HG03432 (cell line): ENCODE data around the gene PLCB1.

ENCODE experiments used
- ATAC-seq: cut with Tn5 transposase; IDR thresholded peaks from one replicate; pipeline ENCODE4 v1.9.1; 2021; ENCODE audit warnings: mild to moderate bottlenecking, moderate library complexity; ENCODE audit not compliant: unreplicated experiment

The PLCB1 gene

DNA sequence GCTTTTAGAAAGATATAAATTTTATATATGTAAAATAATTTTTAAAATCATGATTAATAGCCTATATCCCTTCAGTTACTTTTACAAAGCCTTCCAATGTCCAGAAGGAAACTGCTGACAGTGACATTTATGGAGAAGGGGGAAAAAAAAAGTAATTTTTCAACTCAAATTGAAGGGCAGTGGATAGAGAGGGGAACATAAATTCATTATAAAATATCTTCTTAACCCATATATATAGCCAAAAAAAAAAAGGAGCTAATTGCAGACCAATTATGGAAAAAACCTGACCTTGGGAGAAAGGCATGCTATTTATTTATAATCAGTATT lies 392.9 kb downstream of the PLCB1 start:
- no peak for ATAC-seq

DNA sequence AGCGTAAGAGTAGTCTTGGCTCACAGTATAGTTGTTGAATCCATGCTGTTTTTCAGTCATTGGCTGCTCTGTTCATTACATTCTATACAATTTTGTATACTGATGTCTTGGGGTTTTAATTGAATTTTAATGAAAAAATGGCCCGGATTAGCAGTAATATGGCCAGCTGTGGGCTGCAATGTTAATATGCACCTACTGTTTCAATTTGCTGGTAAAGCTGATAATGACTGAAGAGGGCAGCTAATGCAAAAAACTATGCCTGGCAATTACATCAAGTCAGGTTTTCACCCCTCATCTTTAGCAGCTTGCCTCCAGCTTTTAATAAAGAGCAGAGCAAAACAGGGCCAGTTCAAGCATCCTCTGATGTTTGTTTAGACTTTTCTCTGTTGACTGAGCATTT lies 394.5 kb downstream of the PLCB1 start:
- no peak for ATAC-seq

DNA sequence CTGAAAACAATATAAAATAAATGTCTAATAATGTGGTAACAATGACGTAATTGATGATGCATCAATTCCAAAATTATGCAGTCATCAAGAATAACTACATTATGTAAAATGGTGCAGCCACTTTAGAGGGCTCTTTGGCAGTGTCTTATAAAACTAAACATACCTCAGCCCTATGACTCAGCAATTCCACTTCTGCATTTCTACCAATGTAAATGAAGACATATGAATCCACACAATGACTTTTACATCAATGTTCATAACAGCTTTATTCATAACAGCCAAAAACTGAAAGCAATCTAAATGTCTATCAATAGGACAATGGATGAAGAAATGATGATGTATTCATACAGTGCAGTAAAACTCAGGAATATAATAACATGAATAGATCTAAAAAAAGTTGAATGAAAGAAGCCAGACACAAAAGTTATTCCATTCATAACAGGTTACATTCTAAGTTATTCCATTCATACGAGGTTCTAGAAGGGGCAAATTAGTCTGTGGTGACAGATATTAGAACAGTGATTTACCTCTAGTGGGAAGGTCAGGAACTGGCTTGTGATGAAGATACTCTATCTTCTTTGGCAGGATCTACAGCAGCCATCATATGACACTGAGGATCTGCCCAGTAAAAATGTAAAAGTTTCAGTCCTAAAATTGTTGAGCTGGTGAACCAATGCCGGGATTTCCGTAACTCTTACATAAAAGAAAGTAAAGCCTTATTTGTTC lies 396.1 kb downstream of the PLCB1 start:
- ATAC-seq: peak; percentile 84

DNA sequence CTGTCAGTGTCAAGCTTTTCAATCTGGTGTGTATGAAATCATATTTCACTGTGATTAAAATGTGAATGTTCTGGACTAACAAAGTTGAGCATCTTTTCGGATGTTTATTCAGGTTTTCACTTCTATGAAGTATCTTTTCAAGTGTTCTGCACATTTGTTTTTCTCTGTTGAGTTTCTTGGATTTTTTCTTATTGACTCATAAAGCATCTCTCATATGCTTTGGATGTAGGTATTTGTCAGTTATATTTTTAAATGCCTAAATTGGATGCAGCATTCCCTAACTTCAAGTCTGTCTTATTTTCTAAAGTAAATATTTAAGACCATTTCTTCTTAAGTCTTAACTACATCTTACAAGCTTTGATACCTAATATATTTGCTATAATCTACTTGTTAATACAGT lies 398.0 kb downstream of the PLCB1 start:
- ATAC-seq: no peak

DNA sequence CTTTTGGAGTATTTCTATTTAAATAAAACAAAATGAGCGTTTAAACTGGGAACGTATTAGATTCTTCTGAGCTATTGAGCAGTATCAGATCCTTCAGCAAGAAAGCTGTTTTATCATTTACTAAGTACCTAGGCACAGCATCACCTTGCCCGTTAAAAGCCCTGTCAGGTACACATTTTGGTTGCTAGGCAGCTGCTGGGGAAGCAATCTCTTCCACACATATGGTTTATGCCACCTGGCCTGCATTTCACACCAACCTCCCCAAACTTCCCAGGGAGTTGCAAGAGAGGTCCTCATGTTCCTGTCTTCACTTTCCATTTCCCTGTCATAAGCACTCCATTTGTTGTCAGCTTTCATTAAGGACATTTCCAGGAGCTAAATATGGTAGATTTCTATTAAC lies 400.1 kb downstream of the PLCB1 start:
- no peak for ATAC-seq

DNA sequence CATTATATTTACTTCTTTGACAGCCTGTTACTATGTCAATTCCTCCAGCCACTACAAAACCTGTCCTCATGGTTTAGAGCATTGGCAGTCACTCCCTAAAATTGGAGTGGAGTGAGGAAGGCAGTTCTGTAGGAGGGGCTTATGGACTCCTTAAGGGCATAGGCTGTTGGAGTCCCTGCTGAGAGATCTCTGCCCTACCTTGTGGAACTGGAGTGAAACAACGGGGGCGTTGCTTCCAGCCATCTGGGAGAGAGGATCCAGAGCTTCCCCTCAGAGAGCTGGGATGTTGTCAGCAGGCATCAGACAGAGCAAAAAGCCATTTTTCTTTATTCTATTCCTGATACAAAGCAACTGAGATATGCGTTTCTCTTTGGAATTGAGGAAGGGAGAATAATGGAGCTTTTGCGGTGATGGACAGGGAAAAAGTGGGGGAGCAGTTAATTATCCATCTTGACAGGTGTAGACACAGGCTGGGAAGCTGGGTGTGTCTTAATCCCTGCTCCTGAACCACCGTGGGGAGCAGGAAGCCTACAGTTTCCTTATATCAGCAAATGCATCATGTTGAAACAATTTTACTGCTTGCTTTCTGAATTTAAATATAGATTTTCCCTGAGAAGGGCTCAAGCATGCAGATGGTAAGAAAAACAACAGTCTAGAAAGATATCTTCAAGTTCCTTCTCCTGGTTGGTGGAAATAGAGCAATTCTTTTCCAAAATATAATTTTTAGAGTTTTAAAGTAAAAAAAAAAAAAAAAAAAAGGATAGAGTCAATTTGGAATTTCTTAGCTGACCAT lies 402.5 kb downstream of the PLCB1 start:
- no peak for ATAC-seq

DNA sequence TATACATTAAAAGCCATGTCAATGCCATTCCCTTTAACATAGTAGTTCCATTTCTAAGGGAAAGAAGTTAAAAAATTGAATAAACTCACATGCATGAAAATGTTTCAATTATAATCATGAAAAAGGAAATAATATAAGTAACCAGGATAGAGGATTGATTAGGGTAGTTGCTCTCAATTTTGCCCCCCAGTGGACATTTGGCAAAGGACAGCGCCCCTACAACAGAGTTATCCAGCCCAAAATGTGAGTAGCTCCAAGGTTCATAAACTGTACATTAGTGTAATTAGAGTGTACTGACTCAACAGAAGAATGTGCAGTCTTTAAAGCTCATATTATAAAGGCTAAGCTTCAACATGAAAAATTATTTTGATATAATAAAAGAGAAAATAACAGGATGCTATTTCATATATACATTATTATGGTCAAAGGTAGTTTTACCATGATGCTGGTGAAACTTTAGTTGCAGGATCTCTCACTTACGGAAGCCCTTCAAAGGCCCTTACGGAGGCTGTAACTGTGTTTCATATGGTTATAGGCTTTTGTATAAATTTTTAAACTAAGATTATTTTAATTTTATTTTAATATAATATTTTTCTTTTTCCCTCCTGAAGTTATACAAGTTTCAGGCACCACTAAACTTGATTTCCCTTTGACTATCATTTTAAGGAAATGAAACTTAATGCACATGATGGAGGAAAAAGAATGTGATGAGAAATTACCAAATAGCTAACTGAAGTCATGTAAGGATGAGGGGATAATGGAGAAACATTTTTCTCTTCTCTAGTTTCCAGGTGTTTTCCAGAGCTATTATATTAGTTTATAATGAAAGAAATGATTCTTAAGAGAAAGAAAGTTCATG lies 403.6 kb downstream of the PLCB1 start:
- ATAC-seq: no peak

DNA sequence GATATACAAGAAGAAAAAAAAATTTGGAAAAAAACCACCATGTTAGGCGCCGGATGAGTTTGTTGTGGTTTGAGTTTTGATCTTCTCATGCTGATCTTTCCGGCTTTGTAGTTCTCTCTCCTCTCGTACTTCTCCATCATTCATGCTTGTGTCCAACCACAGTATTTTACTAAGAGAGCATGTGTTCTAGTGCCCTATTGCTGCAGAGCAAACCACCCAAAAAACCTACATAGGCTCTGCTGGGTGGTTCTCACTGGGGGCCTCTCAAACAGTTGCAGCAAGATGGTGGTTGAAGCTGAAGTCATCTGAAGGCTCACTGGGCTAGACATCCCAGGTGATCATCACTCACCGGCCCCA lies 404.2 kb downstream of the PLCB1 start:
- no peak for ATAC-seq

DNA sequence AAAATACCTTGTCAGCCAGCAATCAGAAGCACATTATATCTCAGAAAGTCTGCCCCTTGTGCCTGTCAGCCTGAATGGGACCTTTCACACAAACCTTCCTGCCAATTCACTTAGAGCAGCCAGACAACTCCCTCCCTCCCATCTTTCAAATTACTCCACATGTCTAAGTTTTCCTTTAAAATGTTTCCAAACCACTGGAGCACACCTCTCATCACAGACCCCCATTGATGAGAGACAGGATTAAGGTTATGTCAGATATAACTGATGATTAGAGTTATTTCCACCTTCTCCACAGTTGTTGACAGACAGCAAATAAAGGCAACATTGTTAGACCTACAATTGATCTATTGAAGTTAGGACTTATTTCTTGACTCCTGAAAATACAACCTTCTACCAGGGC lies 408.4 kb downstream of the PLCB1 start:
- ATAC-seq: no peak

DNA sequence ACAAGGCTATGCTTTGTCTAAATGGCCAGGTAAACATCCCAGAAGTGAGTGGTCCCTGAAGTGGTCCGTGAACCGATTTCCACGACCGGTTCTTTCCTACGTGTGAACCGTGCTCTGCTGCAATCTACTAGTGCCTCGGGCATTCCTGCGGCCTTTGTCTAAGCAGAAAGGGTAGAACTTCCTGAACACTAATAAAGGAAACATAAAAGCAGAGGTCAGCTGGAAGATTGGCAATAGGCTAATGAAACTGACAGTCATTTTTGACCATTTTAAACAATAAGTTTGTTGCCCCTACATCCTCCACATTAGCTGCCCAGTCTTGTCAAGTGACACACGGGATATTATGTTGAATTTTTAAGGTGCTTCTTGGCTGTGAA lies 410.0 kb downstream of the PLCB1 start:
- ATAC-seq: no peak

DNA sequence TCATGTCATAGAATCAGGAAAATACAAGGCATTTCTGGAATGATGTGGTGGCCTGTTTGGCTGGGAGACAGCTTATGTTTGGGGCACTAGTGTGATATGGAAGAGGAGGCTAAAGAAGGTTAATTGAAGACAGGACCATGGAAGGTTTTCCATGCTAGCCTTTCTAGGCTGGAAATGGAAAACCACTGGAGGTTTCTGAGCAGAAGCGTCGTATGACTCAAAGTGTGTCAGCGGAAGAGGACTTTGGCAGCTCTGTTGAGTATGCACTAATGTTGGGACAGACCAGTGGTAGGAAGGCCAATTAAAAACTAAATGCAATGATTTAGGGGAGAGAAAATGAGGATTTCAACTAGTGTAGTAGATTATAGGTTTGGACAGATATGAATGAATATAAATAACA lies 413.1 kb downstream of the PLCB1 start:
- no peak for ATAC-seq

DNA sequence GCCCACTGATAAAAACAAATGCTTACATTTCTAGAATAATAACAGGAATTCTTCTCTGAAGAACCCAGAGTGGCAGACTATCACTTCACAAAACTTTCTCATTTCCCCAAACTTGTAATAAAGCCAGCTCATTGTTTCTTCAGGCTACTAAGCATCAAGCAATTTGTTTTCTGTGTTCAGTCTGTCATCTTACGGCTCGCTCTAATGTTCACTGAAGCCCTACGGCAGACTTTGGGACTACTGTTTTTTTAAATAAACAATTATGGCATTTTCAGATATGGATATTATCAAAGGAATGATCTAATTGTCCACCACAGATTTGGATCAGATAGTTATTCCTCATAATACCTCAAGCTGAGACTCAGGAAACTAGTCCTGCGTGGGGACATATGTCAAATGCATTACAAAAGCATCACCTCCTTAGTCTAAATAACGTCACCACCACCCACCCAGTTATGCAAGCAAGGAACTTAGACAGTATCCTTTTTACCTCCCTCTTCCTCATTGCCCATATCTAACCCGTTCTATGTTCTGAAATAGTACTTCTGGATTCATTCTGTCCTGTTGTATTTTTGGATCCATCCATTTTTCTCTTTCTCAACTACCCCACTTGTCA lies 415.1 kb downstream of the PLCB1 start:
- ATAC-seq: no peak

DNA sequence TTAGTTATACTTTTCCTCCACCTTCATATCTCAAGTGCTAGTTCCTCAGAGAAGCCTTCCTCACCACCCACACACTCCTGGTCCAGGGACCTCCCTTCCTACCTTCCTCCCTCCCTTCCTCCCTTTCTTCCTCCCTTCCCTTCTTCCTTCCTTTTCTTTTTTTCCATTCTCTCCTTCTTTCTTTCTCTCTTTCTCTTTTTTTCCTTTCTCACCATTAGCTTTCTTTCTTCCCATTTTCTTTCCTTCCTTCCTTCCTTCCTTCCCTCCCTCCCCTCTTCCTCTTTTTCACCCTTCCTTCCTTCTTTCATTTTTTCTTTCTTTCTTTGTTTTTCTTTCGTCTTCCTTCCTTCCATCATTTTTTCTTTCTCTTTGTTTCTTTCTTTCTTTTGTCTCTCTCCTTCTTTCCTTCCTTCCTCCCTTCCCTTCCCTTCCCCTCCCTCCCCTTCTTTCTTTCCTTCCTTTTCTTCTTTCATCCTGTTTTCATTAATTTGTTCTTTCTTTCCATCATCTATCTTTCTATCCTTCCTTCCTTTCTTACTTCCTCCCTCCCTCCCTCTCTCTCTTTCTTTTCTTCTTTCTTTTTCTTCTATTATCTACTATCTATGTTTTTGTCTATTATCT lies 416.0 kb downstream of the PLCB1 start:
- no peak for ATAC-seq

DNA sequence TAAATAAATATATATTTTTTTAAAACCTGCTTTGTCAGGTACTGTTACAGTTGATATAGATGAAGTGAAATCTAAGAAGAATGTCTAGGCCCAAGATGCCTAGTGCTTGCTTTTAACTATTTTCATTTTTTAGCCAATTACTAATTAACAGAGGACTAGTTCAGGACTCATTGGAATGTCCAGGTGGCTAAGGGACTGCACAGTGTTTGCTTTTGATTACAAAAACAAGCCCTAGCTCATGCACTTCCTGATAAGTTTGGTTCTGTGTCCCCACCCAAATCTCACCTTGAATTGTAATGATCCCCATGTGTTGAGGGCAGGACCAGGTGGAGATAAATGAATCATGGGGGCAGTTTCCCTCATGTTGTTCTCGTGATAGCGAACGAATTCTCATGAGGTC lies 417.1 kb downstream of the PLCB1 start:
- no peak for ATAC-seq

DNA sequence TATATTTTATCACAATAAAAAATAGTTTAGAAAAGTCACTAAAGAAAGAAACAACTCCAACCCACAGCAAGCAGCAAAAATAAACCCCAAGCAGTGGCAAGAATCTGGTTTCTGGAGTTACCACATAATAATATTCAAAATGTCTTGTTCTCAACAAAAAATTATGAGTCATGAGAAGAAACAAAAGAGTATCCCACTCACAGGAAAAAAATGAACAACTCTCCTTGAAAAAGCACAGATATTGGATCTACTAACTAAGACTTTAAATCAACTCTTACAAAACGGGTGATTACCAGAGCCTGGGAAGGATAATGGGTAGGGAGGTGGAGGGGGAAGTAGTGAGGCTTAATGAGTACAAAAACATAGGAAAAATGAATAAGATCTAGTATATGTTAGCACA lies 425.6 kb downstream of the PLCB1 start:
- no peak for ATAC-seq

DNA sequence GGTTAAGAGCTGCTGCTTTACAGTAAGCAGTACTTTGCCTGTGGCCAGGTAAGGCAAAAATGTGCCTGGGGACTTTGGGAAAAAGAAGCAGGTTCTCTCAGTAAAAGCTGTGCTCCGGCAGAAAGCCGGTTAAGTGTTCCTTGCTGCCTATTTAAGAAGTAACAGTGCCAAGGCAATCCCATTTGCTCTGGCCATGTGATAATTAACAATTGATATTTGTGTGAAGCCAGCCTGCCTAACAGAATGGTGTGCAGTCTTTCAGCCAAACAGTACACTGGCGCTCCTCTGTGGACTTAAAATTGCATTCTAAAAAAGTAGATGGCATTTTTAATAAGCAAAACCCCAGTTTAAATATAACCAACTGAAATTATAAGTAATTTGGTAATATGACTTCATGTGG lies 430.3 kb downstream of the PLCB1 start:
- no peak for ATAC-seq

DNA sequence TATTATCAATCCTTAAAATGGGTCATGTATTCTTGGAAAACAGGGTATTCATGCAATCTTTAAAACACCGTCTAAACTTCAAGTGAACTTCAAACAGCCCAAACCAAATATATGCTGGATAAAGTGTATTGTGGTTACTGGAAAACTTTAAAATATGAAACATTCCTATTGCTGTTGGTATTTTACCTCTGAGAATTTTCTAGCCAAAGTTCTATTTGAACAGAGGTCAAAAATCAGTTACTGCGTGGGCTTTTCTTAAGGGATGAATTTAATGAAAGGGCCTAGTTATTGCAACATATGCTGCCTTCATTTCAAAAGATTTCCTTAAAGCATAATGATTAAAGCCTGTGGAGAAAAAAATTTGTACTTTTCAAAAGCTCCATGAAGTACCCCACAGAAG lies 436.0 kb downstream of the PLCB1 start:
- ATAC-seq: no peak

DNA sequence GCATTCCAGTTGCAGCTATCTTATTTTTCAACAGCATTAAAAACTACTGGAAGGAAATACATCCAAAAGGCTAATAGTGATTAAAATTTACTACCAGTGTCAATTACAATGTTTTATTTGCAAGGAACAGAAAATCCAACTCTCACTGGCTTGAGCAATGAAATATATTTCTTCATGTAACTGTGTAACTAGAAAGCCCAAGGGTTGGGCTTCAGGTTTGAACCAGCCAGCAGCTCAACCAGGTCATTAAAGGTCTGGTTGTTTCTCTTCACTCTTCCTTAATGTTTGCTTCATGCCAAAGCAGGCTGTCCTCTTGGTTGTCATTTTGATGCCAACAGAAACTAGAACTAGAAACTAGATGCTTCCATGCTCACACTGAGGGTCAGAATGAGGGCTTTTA lies 437.7 kb downstream of the PLCB1 start:
- no peak for ATAC-seq

DNA sequence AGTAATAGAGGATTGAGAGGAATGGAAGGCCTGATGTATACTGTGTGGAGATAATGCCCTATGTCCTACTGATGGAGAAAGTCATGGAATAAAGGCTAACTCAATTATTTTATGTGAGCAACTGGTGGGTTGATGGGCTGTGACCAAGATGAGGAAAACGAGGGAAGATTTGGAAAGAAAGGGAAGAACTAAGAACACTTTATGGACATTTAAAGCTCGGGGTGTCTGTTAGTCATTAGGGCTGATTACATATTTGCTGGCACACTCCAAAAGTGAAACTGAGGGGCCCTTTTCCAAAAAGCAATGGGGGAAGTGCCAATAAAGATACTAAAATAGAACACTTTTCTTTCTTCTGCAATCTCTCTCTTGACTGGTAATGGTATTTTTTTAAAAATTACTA lies 439.5 kb downstream of the PLCB1 start:
- ATAC-seq: no peak

DNA sequence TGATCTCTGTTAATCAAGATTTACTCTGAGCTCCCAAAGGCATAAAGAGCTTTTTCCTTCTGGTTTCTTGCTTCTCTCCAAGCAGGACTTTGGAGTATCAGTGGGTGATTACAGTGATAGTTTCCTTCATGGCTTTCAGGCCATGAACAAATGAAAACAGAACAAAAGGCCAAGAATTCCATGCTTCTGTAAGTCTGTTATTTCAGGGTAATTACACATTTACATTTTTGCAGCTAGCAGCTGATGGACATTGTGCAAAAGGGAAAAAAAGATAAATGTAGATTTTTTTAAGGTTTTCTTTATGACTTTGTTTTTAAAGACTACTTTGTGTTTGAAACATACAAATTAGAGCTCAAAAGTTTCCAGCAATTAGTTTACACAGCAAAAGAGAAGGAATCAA lies 441.6 kb downstream of the PLCB1 start:
- no peak for ATAC-seq

DNA sequence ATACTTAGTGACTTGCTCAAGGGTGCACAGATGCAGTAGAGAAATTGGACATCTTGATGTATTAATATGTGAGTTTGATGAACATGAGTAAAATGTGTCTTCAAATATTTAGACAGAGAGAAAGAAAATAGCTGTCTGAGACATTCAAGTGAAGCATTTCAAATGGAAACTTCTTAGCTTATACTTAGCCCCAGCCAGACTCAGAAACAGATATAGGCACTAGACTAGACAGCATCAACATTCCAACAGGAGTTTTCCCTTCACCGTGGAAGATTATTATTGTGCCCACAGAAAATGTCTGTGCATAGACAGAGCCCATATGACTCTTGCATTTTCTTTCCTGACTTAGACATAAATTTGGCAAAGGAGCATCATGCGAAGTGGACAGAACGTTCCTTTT lies 443.0 kb downstream of the PLCB1 start:
- ATAC-seq: no peak
